ENCODE data around the gene RCSD1. TPM values are rescaled to one million over a fixed set of nuclear protein-coding genes. Genes with fewer than 3 reads are reported as not detected.

Gene RCSD1
- total RNA-seq, 2 donors from 2014 or later = 14.1 to 15.2 TPM

- intact Hi-C loops (cut with DNase I) = loop anchor here in 1 of 2 donors (10.0 kb wide), 1 partner anchor 50 kb away; no protein-coding TSS in a partner anchor
These were observed 4.4 kb downstream of the RCSD1 start for GRCh38 chr1:167634435-167634834.

GRCh38 chr1:167635156-167635648 is 5.2 kb downstream of the RCSD1 start:
- intact Hi-C loops (cut with DNase I) = loop anchor here in 1 of 2 donors (10.0 kb wide), 1 partner anchor 50 kb away; no protein-coding TSS in a partner anchor

More at GRCh38 chr1:167634435-167634834, 4.4 kb downstream of the RCSD1 start:
- DNase-seq (ENCODE audit: low spot score) = no peak

GRCh38 chr1:167635941-167636340 is 5.9 kb downstream of the RCSD1 start:
- DNase-seq (ENCODE audit: low spot score) = no peak
- intact Hi-C loops (cut with DNase I) = loop anchor here in 1 of 2 donors (10.0 kb wide), 1 partner anchor 49 kb away; no protein-coding TSS in a partner anchor

More at GRCh38 chr1:167635156-167635648, 5.2 kb downstream of the RCSD1 start:
- no peak for DNase-seq (ENCODE audit: low spot score)

- no peak for DNase-seq (ENCODE audit: low spot score)
- intact Hi-C loops (cut with DNase I) = loop anchor here in 1 of 2 donors (10.0 kb wide), 1 partner anchor 47 kb away; no protein-coding TSS in a partner anchor
These were observed 8.0 kb downstream of the RCSD1 start for GRCh38 chr1:167638064-167638463.

GRCh38 chr1:167640051-167640450 is 10.0 kb downstream of the RCSD1 start:
- DNase-seq (ENCODE audit: low spot score) = no peak
- intact Hi-C loops (cut with DNase I) = no loop called here

- intact Hi-C loops (cut with DNase I) = no loop called here
These were observed 11.9 kb downstream of the RCSD1 start for GRCh38 chr1:167641786-167642500.

GRCh38 chr1:167642501-167642826 is 12.4 kb downstream of the RCSD1 start:
- no peak for DNase-seq (ENCODE audit: low spot score)
- intact Hi-C loops (cut with DNase I) = no loop called here

More at GRCh38 chr1:167641786-167642500, 11.9 kb downstream of the RCSD1 start:
- DNase-seq (ENCODE audit: low spot score) = no peak

GRCh38 chr1:167643441-167643840 is 13.4 kb downstream of the RCSD1 start:
- intact Hi-C loops (cut with DNase I) = no loop called here
- no peak for DNase-seq (ENCODE audit: low spot score)

GRCh38 chr1:167644551-167644950 is 14.5 kb downstream of the RCSD1 start:
- no peak for DNase-seq (ENCODE audit: low spot score)
- intact Hi-C loops (cut with DNase I) = no loop called here

GRCh38 chr1:167645140-167645541 is 15.1 kb downstream of the RCSD1 start:
- DNase-seq (ENCODE audit: low spot score) = no peak
- intact Hi-C loops (cut with DNase I) = no loop called here

- intact Hi-C loops (cut with DNase I) = no loop called here
- no peak for DNase-seq (ENCODE audit: low spot score)
These were observed 15.8 kb downstream of the RCSD1 start for GRCh38 chr1:167645625-167646414.

GRCh38 chr1:167648252-167648849 is 18.3 kb downstream of the RCSD1 start:
- no peak for DNase-seq (ENCODE audit: low spot score)
- intact Hi-C loops (cut with DNase I) = no loop called here

- no peak for DNase-seq (ENCODE audit: low spot score)
- intact Hi-C loops (cut with DNase I) = no loop called here
These were observed 19.1 kb downstream of the RCSD1 start for GRCh38 chr1:167648978-167649744.

- intact Hi-C loops (cut with DNase I) = no loop called here
- no peak for DNase-seq (ENCODE audit: low spot score)
These were observed 20.5 kb downstream of the RCSD1 start for GRCh38 chr1:167650269-167651160.

GRCh38 chr1:167651161-167651693 is 21.2 kb downstream of the RCSD1 start:
- intact Hi-C loops (cut with DNase I) = no loop called here
- DNase-seq (ENCODE audit: low spot score) = no peak

- intact Hi-C loops (cut with DNase I) = no loop called here
- DNase-seq (ENCODE audit: low spot score) = no peak
These were observed 25.0 kb downstream of the RCSD1 start for GRCh38 chr1:167654975-167655575.

- DNase-seq (ENCODE audit: low spot score) = no peak
- intact Hi-C loops (cut with DNase I) = no loop called here
These were observed 26.6 kb downstream of the RCSD1 start for GRCh38 chr1:167656657-167657056.
